Astrocyte (in vitro differentiated cells and primary cell): ENCODE data around the gene KCNK10. TPM values are rescaled to one million over a fixed set of nuclear protein-coding genes. Genes with fewer than 3 reads are reported as not detected.

Experiments
- DNase-seq: peaks from one replicate; pipeline ENCODE4 v3.0.0-alpha.2; 2010; ENCODE audit warnings: low read depth
- FAIRE-seq: peaks from 2 replicates; lab custom pipeline; 2011; peaks lifted over from hg19 to GRCh38; lab: Jason Lieb, UNC
- H2AFZ ChIP-seq: 2 replicates; pipeline ENCODE4 v1.6.0; 2012; ENCODE audit warnings: low read depth, low read length, inconsistent platforms
- H3K27ac ChIP-seq: 2 replicates; pipeline ENCODE4 v1.5.1; 2011; ENCODE audit warnings: low read depth, low read length, inconsistent platforms
- H3K27me3 ChIP-seq: 2 replicates; pipeline ENCODE4 v1.6.0; 2011; ENCODE audit warnings: low read length, inconsistent platforms; ENCODE audit not compliant: insufficient read depth
- H3K36me3 ChIP-seq: 2 replicates; pipeline ENCODE4 v1.5.1; 2011; ENCODE audit warnings: low read length, inconsistent platforms; ENCODE audit not compliant: insufficient read depth
- H3K4me1 ChIP-seq: 2 replicates; pipeline ENCODE4 v1.5.1; 2011; ENCODE audit warnings: low read length, inconsistent platforms; ENCODE audit not compliant: insufficient read depth
- H3K4me2 ChIP-seq: 2 replicates; pipeline ENCODE4 v1.6.0; 2012; ENCODE audit warnings: low read length, inconsistent platforms
- H3K4me3 ChIP-seq: 2 replicates; pipeline ENCODE4 v1.5.1; 2011; ENCODE audit warnings: low read depth, mild to moderate bottlenecking, low read length, inconsistent platforms; ENCODE audit not compliant: insufficient read depth
- H3K79me2 ChIP-seq: 2 replicates; pipeline ENCODE4 v1.6.0; 2012; ENCODE audit warnings: mild to moderate bottlenecking, low read length, inconsistent platforms; ENCODE audit not compliant: insufficient read depth
- H3K9ac ChIP-seq: 2 replicates; pipeline ENCODE4 v1.6.0; 2012; ENCODE audit warnings: mild to moderate bottlenecking, low read length, inconsistent platforms
- H3K9me3 ChIP-seq: 2 replicates; pipeline ENCODE4 v1.5.1; 2012; ENCODE audit warnings: low read depth, mild to moderate bottlenecking, low read length, inconsistent platforms; ENCODE audit not compliant: insufficient read depth
- H4K20me1 ChIP-seq: 2 replicates; pipeline ENCODE4 v1.6.0; 2012; ENCODE audit warnings: low read length, inconsistent platforms; ENCODE audit not compliant: insufficient read depth
- H3K27ac Mint-ChIP-seq: one replicate; pipeline ENCODE4 v1.8.0; 2021; ENCODE audit warnings: mild to moderate bottlenecking, mixed read lengths; ENCODE audit not compliant: unreplicated experiment
- H3K27me3 Mint-ChIP-seq: one replicate; pipeline ENCODE4 v1.8.0; 2021; ENCODE audit warnings: low read depth, mixed read lengths; ENCODE audit not compliant: unreplicated experiment
- H3K36me3 Mint-ChIP-seq: one replicate; pipeline ENCODE4 v1.8.0; 2021; ENCODE audit warnings: low read depth, mixed read lengths; ENCODE audit not compliant: unreplicated experiment
- H3K4me1 Mint-ChIP-seq: one replicate; pipeline ENCODE4 v1.8.0; 2021; ENCODE audit warnings: low read depth, mixed read lengths; ENCODE audit not compliant: unreplicated experiment
- H3K4me3 Mint-ChIP-seq: one replicate; pipeline ENCODE4 v1.8.0; 2021; ENCODE audit warnings: mild to moderate bottlenecking, moderate library complexity, mixed read lengths; ENCODE audit not compliant: unreplicated experiment
- H3K9me3 Mint-ChIP-seq: one replicate; pipeline ENCODE4 v1.8.0; 2021; ENCODE audit warnings: mild to moderate bottlenecking, mixed read lengths; ENCODE audit not compliant: unreplicated experiment
- EZH2 ChIP-seq: IDR thresholded peaks from 2 replicates; pipeline ENCODE4 v1.6.1; 2012; ENCODE audit warnings: mild to moderate bottlenecking, low read length, inconsistent platforms; ENCODE audit not compliant: insufficient read depth
- total RNA-seq: library from RNA; stranded (reverse); gene quantifications from 2 replicates; pipeline ENCODE4 v1.2.1, GENCODE V29; 2021
- TF ChIP-seq, protein P1 (sequence below): IDR thresholded peaks from 2 replicates; pipeline ENCODE4 v1.5.1; 2011; ENCODE audit warnings: low read depth, mild to moderate bottlenecking, inconsistent platforms, low read length, moderate library complexity; ENCODE audit not compliant: insufficient read depth

The KCNK10 gene
- total RNA-seq, 1 donor from 2014 or later = 0.14 TPM

DNA sequence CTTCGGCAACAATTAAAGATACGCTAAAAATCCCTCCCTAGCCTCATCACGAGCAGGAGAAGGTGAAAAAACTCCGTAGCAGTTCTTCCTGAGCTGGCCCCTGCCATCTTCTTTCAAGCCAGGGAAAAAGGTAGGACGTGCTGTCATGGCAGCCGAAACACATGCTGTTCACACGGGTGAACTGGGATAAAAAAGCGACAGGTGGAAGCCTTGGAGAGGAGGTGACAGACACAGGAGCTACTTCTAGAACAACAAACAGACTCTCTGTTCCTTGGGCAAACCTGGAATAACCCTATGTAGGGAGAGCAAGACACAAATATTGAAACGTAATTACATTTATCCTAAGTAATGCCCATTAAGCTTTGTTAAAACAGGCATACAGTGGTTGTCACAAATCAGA, 81.3 kb downstream of the KCNK10 start:
- Histone ChIP-seq H3K4me2 (no peak overlapping the region), H3K9me3 (no peaks in the 10 kb centered on the region), H3K27me3 (no peaks in the 10 kb centered on the region), H3K27ac (no peak overlapping the region), H3K4me3 (no peak overlapping the region), H3K9ac (no peak overlapping the region), H3K79me2 (no peaks in the 10 kb centered on the region), H3K36me3 (no peaks in the 10 kb centered on the region), H4K20me1 (no peaks in the 10 kb centered on the region), H2AFZ (no peak overlapping the region), H3K4me1 (no peaks in the 10 kb centered on the region)
- no peaks in the 10 kb centered on the region for H3K36me3 Mint-ChIP-seq
- FAIRE-seq (no peak), DNase-seq (no peak)
- no peak for TF ChIP-seq EZH2
- TF ChIP-seq, protein P1, sequence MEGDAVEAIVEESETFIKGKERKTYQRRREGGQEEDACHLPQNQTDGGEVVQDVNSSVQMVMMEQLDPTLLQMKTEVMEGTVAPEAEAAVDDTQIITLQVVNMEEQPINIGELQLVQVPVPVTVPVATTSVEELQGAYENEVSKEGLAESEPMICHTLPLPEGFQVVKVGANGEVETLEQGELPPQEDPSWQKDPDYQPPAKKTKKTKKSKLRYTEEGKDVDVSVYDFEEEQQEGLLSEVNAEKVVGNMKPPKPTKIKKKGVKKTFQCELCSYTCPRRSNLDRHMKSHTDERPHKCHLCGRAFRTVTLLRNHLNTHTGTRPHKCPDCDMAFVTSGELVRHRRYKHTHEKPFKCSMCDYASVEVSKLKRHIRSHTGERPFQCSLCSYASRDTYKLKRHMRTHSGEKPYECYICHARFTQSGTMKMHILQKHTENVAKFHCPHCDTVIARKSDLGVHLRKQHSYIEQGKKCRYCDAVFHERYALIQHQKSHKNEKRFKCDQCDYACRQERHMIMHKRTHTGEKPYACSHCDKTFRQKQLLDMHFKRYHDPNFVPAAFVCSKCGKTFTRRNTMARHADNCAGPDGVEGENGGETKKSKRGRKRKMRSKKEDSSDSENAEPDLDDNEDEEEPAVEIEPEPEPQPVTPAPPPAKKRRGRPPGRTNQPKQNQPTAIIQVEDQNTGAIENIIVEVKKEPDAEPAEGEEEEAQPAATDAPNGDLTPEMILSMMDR = no peak
- peaks cover 9% of the 10 kb centered on the region for H3K4me1 Mint-ChIP-seq
- peaks cover 4% of the 10 kb centered on the region for H3K27me3 Mint-ChIP-seq
- no peak overlapping the region for H3K4me3 Mint-ChIP-seq
- H3K9me3 Mint-ChIP-seq = no peaks in the 10 kb centered on the region
- no peak overlapping the region for H3K27ac Mint-ChIP-seq

- Histone ChIP-seq H2AFZ (no peak overlapping the region), H4K20me1 (no peaks in the 10 kb centered on the region), H3K27ac (no peak overlapping the region), H3K4me1 (no peaks in the 10 kb centered on the region), H3K4me2 (no peak overlapping the region), H3K9me3 (no peaks in the 10 kb centered on the region), H3K9ac (no peak overlapping the region), H3K27me3 (no peaks in the 10 kb centered on the region), H3K4me3 (no peak overlapping the region), H3K79me2 (no peaks in the 10 kb centered on the region), H3K36me3 (no peaks in the 10 kb centered on the region)
- H3K27me3 Mint-ChIP-seq = no peaks in the 10 kb centered on the region
- no peaks in the 10 kb centered on the region for H3K4me1 Mint-ChIP-seq
- no peak overlapping the region for H3K27ac Mint-ChIP-seq
- peaks cover 8% of the 10 kb centered on the region for H3K9me3 Mint-ChIP-seq
- H3K36me3 Mint-ChIP-seq = peaks cover 2% of the 10 kb centered on the region
- no peak overlapping the region for H3K4me3 Mint-ChIP-seq
- FAIRE-seq (no peak), DNase-seq (no peak)
- TF ChIP-seq EZH2 = no peak
- TF ChIP-seq, protein P1 = no peak
Measured at GRCh38 chr14:88234442-88234841, 88.6 kb downstream of the KCNK10 start.

- Histone ChIP-seq H4K20me1 (no peaks in the 10 kb centered on the region), H3K9me3 (no peaks in the 10 kb centered on the region), H3K27me3 (no peaks in the 10 kb centered on the region), H2AFZ (no peak overlapping the region), H3K4me3 (no peak overlapping the region), H3K4me2 (no peak overlapping the region), H3K4me1 (no peaks in the 10 kb centered on the region), H3K27ac (no peak overlapping the region), H3K36me3 (no peaks in the 10 kb centered on the region), H3K9ac (no peak overlapping the region), H3K79me2 (no peaks in the 10 kb centered on the region)
- Mint-ChIP-seq H3K4me1 (no peaks in the 10 kb centered on the region), H3K4me3 (no peak overlapping the region), H3K36me3 (peaks cover 2% of the 10 kb centered on the region), H3K9me3 (peaks cover 8% of the 10 kb centered on the region), H3K27ac (no peak overlapping the region), H3K27me3 (no peaks in the 10 kb centered on the region)
- FAIRE-seq = no peak
- DNase-seq = no peak
- TF ChIP-seq, protein P1 = no peak
- no peak for TF ChIP-seq EZH2
Measured at GRCh38 chr14:88233915-88234314, 89.2 kb downstream of the KCNK10 start.
